NCI-H774 (cell line): Measurements from ENCODE around the gene RAD51.

Source experiments
- DNase-seq: peaks from one replicate; lab custom pipeline; 2025; lab: John Stamatoyannopoulos, UW

The RAD51 gene

GRCh38 chr15:40762919-40763800 is 68.2 kb downstream of the RAD51 start:
- DNase-seq, result peak; percentile 86

GRCh38 chr15:40763801-40764628 is 69.0 kb downstream of the RAD51 start, which contains the start of gene GCHFR:
GCHFR (plus strand) TSS chr15:40764068; CDS start chr15:40764181, 113 bp downstream.
- peak; percentile 73 for DNase-seq

DNA sequence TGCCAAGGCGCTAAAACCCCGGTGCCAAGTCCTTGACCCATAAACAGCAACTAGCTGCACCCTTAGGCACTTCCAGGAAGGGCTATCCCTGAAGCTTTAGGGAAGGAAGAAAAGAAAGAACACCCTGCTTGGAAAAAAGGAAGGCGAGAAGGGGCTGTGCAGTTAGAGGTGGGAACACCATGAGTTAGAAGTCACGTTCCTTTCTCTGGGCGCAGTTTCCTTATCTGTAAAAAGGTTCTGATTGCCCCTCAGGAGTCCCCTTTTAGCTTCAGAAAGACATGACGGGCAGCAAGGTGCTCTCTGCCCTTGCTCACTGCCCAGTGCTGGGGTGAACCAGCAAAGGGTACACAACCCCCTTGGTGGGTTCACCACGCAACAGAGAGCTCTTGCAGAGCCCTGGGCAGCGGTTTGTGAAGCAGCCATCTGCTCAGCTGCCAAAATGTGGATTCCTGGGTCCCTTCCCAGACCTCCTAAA is 69.7 kb downstream of the RAD51 start:
- no peak for DNase-seq

GRCh38 chr15:40766194-40766815 is 71.3 kb downstream of the RAD51 start:
- DNase-seq, result no peak

DNA sequence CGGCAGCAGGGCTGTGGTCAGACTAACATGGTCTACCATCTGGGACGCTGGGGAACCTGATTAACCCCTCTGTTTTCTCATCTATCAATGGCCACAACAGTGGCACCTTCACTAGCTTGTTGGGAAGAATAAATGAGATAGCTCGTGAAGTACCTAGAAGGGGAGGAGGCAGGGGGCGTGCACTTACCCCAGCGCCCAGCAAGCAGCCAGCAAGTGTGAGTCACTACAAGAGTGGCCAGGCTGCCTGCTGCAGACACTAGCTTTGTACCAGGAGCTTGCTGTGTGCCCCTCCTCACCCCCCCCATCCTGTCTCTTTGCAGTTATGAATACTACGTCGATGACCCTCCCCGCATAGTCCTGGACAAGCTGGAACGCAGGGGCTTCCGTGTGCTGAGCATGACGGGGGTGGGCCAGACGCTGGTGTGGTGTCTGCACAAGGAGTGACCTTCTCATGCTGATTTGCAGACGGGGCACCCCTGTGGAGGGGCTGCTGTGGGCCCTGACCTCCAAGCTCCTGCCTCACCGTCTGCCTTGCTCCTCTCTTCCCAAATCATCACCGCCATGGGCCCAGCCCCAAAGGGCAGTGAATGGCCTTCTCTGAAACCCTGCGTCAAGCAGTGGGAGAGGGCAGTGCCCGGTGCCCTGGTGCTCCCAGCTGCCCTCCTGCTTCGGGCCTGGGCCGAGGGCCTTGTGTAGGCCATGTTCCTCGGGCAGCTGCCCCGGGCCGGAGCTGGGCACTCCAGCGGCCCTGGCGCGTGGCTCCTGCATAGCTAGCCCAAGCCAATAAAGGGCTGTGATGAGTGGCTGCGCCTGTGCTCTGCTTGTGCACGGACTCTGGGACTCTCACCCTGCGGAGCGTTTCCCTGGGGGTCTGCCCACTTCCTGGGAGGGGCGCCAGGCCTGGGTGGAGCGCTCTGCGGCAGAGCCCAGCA is 72.2 kb downstream of the RAD51 start:
- DNase-seq, result no peak

- DNase-seq, result no peak
These were observed 73.0 kb downstream of the RAD51 start for GRCh38 chr15:40767838-40768500.

- DNase-seq, result no peak
These were observed 73.7 kb downstream of the RAD51 start for GRCh38 chr15:40768521-40769273.

DNA sequence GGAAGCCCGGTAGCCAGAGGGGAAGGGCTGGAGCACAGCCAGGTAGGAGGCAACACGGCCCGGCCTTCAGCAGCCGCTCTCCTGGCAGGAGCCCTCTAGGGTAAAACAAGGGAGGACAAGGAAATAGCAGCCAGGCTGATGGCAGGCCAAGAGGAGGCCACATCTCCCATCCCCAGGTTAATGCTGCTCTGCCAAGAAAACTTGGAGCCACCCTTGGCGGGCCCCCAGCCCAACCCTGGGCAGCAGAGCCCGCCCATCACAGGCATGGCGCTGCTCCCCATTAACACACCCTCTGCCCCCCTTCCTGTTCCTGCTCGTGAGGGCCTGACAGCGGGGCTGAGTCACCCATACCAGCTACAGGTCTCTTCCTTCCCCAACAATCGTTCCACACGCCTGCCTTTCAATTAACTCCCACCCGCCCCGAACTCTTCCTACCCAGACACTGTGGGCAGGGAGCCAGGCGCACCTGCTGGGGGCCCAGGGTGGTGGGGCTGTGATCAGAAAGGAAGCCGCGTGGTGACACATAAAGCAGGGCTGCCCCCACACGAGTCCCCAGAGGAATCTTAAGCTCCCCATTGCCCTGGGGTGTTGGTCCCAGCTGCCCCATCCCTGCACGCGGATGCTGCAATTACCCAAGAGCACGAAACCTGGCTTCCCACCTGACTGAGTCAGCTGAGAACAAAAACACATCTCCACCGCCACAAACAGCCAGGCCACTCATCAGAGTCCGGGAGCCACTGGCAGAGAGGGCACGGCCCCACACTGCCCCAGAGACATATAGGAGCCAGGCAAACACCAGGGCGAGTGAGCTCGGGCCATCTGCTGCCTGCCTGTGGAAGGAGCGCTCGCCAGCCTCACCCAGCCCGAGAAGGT is 74.5 kb downstream of the RAD51 start, which contains the start of gene C15orf62:
Gene C15orf62 (plus strand): TSS at position 707 of the 873 bp plus-strand sequence. CDS start 516 bp downstream, outside the sequence.
- DNase-seq, result no peak

GRCh38 chr15:40770147-40770721 is 75.3 kb downstream of the RAD51 start:
- DNase-seq, result no peak

DNA sequence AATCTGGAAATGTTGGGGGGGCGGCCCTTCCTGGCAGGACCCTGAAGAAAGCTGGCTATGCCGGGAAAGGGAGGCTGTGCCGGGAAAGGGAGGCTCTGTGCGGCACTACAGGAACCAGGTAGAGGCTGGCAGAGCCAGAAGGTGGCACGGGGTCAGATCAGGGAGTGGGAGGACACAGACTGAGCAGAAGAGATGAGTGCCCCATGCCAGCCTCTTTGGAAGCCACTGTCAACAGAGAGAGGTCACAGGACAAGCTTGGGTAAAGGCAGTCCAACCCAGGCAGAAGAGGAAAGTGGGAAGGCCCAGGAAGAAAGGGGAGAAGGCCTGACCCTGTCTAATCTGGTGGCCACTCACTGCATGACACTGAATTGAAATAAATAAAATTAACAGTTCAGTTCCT is 76.3 kb downstream of the RAD51 start:
- no peak for DNase-seq

DNA sequence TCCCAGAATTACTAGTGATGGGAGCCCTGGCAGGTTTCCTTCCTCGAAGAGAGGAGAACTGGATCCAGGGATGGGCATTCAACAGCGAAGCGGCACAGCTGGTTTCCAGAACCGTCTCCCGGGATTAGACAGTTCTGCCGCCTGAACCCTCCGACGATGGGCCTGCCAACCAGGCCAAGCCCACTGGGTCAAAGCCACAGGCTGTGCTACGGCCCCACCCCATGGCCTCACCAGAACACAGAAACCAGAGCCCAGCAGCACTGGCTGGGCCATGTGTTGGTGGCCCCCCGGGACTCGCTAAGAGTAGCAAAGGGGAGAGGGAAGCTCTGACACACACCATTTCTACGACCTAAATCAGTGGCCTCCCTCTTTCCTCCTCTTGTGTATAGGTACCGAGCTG is 77.0 kb downstream of the RAD51 start:
- DNase-seq, result no peak

GRCh38 chr15:40773496-40773895 is 78.5 kb downstream of the RAD51 start:
- no peak for DNase-seq

- no peak for DNase-seq
These were observed 78.9 kb downstream of the RAD51 start for GRCh38 chr15:40773902-40774301.

- DNase-seq, result no peak
These were observed 80.0 kb downstream of the RAD51 start for GRCh38 chr15:40775007-40775406.

GRCh38 chr15:40775740-40776536 is 81.0 kb downstream of the RAD51 start:
- DNase-seq, result no peak

- DNase-seq, result no peak
These were observed 81.7 kb downstream of the RAD51 start for GRCh38 chr15:40776537-40777141.
